PC-3 (cell line): ENCODE data around the gene CD300LG. TPM values are rescaled to one million over a fixed set of nuclear protein-coding genes. Genes with fewer than 3 reads are reported as not detected.
"Not testable (repeated sequence)": the region's sequence is repeated elsewhere in the genome, so short reads cannot be mapped to it uniquely, and the experiment has no call there.

ENCODE experiments used
- ATAC-seq: fragments of 200-7000 bp; cut with Tn5 transposase; 2 replicates; pipeline ENCODE4 v1.9.1; 2020; ENCODE audit warnings: mild to moderate bottlenecking, moderate library complexity
- BruUV-seq: library from RNA; stranded (reverse); fragments of 400-500 nt; replicated peaks from 2 replicates; lab custom pipeline; 2021; lab: Mats Ljungman, UMichigan
- CTCF ChIA-PET: fragments of 300-600 bp; sonication (Branson Sonifier 250); formaldehyde crosslinking; loops from one replicate; lab custom pipeline; 2022; ENCODE audit warnings: antibody characterized with exemption; lab: Charles Lee
- POLR2A ChIA-PET: fragments of 300-600 bp; sonication (Branson Sonifier 250); formaldehyde crosslinking; loops from one replicate; lab custom pipeline; 2022; ENCODE audit warnings: antibody characterized with exemption; ENCODE audit not compliant: unreplicated experiment; lab: Charles Lee
- DNase-seq: peaks from one replicate; pipeline ENCODE4 v3.0.0-alpha.2; 2015
- H2AFZ ChIP-seq: fragments of 300-600 bp; sonication (generic); 2 replicates; pipeline ENCODE4 v1.6.0; 2016; ENCODE audit warnings: antibody characterized with exemption, low read length
- H3F3A ChIP-seq: fragments of 300-600 bp; sonication (generic); one replicate; pipeline ENCODE4 v1.6.0; 2017; ENCODE audit warnings: antibody characterized with exemption, low read length, control low read depth, mild to moderate bottlenecking; ENCODE audit not compliant: unreplicated experiment
- H3K27ac ChIP-seq: fragments of 300-600 bp; sonication (generic); 2 replicates; pipeline ENCODE4 v1.5.1; 2016; ENCODE audit warnings: mild to moderate bottlenecking, low read length
- H3K27me3 ChIP-seq: fragments of 300-600 bp; sonication (generic); 2 replicates; pipeline ENCODE4 v1.6.1; 2016; ENCODE audit warnings: low read length, mixed read lengths
- H3K36me3 ChIP-seq: fragments of 300-600 bp; sonication (generic); 2 replicates; pipeline ENCODE4 v1.6.1; 2016; ENCODE audit warnings: low read depth, mixed run types, low read length, mixed read lengths
- H3K4me1 ChIP-seq: fragments of 300-600 bp; sonication (generic); 2 replicates; pipeline ENCODE4 v1.5.1; 2016; ENCODE audit warnings: low read length; ENCODE audit not compliant: insufficient read depth
- H3K4me2 ChIP-seq: fragments of 300-600 bp; sonication (generic); 2 replicates; pipeline ENCODE4 v1.6.0; 2016; ENCODE audit warnings: low read length
- H3K4me3 ChIP-seq: fragments of 300-600 bp; sonication (generic); 2 replicates; pipeline ENCODE4 v1.5.1; 2016; ENCODE audit warnings: mild to moderate bottlenecking, low read length, mixed read lengths
- H3K79me2 ChIP-seq: fragments of 300-600 bp; sonication (generic); 2 replicates; pipeline ENCODE4 v1.6.1; 2017; ENCODE audit warnings: low read length, mixed read lengths
- H3K9ac ChIP-seq: fragments of 300-600 bp; sonication (generic); 2 replicates; pipeline ENCODE4 v1.6.0; 2016; ENCODE audit warnings: mild to moderate bottlenecking, low read length
- H3K9me2 ChIP-seq: fragments of 300-600 bp; sonication (generic); replicated peaks from 2 replicates; pipeline ENCODE4 v1.6.1; 2016; ENCODE audit warnings: mixed run types, low read length, mixed read lengths
- H3K9me3 ChIP-seq: fragments of 300-600 bp; sonication (generic); 2 replicates; pipeline ENCODE4 v1.6.1; 2016; ENCODE audit warnings: low read length, mixed read lengths
- H4K20me1 ChIP-seq: fragments of 300-600 bp; sonication (generic); 2 replicates; pipeline ENCODE4 v1.6.1; 2016; ENCODE audit warnings: low read length, mixed read lengths
- EZH2 ChIP-seq: fragments of 300-600 bp; sonication (generic); IDR thresholded peaks from one replicate; pipeline ENCODE4 v1.6.1; 2017; ENCODE audit warnings: antibody characterized with exemption, mild to moderate bottlenecking, low read length; ENCODE audit not compliant: unreplicated experiment
- EZH2phosphoT487 ChIP-seq: fragments of 300-600 bp; sonication (generic); IDR thresholded peaks from 2 replicates; pipeline ENCODE4 v1.6.1; 2018; ENCODE audit warnings: mild to moderate bottlenecking, antibody characterized with exemption, low read length, borderline replicate concordance
- intact Hi-C: fragments of 100-400 bp; cut with micrococcal nuclease; formaldehyde crosslinking; loops from 2 replicates; pipeline ENCODE4 v1.9.0; 2023
- total RNA-seq: library from RNA; depleted of rRNA; stranded (reverse); fragments of >200 nt; gene quantifications from 2 replicates; pipeline ENCODE4 v1.2.3, GENCODE V29; 2014
- TF ChIP-seq, protein P1 (sequence below): fragments of 300-600 bp; sonication (generic); conservative IDR thresholded peaks from 2 replicates; pipeline ENCODE4 v1.5.1; 2017; ENCODE audit warnings: antibody characterized with exemption, low read depth, mild to moderate bottlenecking, low read length

Gene CD300LG
- total RNA-seq, 1 experiment from 2014 or later, result not detected

DNA sequence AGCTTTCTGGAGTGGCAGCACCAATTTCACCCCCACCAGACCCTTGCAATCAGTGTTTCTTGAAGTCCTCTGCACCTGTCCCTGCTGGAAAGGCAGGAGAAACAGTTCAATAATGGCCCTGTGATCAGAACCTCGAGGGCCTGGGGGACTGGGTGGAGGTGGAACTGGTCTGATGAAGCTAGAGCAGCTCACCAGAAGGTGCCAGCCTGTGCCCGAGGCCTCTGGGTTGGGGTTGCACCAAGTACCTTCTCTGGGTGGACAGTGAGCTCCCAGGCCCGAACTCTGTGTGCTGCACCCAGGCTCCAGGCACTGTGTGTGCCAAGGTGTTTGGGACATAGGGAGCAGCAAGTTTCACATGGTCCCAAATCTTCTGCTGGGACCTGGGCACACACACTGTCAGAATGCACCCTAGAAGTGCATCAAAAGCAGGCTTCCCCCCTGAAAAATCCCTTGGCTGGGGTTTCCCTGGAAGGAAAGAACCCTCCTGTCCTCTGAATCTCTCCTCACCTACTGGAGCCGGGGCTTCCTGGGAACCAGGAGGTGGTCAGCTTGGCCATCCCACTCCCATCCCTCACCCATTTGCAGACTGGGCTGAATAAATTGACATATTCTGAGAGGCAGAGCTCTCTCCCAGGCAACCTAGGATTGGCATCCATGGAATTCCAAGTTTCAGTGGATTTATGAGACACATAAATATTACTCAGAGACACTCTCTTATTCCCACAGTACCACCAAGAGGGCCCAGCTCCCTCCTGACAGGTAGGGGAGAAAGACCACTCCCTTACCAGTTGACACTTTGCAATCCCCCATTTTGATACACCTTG lies 17.4 kb downstream of the CD300LG start:
- POLR2A ChIA-PET, result no interaction called here
- no TSS peak for BruUV-seq
- DNase-seq, result no peak
- CTCF ChIA-PET, result no interaction called here
- H3F3A ChIP-seq, result no peaks in the 10 kb centered on the region
- no peak overlapping the region for H3K4me2 ChIP-seq
- intact Hi-C loops, result no loop called here
- TF ChIP-seq EZH2phosphoT487 (no peak), EZH2 (no peak)
- TF ChIP-seq, protein P1, sequence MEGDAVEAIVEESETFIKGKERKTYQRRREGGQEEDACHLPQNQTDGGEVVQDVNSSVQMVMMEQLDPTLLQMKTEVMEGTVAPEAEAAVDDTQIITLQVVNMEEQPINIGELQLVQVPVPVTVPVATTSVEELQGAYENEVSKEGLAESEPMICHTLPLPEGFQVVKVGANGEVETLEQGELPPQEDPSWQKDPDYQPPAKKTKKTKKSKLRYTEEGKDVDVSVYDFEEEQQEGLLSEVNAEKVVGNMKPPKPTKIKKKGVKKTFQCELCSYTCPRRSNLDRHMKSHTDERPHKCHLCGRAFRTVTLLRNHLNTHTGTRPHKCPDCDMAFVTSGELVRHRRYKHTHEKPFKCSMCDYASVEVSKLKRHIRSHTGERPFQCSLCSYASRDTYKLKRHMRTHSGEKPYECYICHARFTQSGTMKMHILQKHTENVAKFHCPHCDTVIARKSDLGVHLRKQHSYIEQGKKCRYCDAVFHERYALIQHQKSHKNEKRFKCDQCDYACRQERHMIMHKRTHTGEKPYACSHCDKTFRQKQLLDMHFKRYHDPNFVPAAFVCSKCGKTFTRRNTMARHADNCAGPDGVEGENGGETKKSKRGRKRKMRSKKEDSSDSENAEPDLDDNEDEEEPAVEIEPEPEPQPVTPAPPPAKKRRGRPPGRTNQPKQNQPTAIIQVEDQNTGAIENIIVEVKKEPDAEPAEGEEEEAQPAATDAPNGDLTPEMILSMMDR, result no peak
- H4K20me1 ChIP-seq, result no peaks in the 10 kb centered on the region
- peaks cover 55% of the 10 kb centered on the region for H3K27me3 ChIP-seq
- no peak overlapping the region for H3K9ac ChIP-seq
- no peak for ATAC-seq
- H3K79me2 ChIP-seq, result no peaks in the 10 kb centered on the region
- H3K9me2 ChIP-seq, result no peaks in the 10 kb centered on the region
- no peak overlapping the region for H3K4me3 ChIP-seq
- no peak overlapping the region for H3K27ac ChIP-seq
- no peak overlapping the region for H2AFZ ChIP-seq
- H3K9me3 ChIP-seq, result no peaks in the 10 kb centered on the region
- no peaks in the 10 kb centered on the region for H3K36me3 ChIP-seq
- no peaks in the 10 kb centered on the region for H3K4me1 ChIP-seq

DNA sequence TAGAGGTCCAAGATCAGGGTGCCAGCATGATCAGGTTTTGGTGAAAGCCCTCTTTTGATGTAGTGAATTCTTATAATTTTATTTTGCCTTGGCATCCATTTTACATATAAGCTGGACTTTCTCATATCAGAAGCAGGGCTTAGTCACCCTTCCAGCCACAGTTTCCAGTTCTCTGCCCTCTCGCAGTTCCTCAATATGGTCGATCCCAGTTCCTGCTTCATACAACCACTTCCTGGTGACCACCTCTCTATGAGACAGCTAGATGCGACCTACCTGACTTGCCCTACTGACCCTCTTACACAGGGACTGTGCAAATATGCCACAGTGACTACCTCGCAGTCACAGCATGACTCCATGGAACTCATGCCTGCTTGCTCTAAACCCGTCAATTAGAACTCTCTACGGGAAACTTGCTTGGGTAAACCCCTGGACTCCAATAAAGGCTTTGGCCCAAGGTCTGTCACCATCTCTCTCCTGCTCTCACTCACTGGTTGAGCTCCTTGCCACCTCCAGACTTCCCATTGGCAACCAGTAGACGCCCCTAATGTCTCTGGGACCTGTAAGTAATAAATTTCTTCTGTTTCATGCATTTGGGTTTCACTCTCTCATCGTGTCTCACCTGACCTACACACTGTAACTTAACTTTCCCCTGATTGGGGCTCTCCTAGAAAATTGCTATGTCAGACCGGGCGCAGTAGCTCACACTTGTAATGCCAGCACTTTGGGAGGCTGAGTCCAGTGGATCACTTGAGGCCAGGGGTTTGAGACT lies 21.4 kb downstream of the CD300LG start:
- intact Hi-C loops, result no loop called here
- Histone ChIP-seq H3K27me3 (peaks cover 56% of the 10 kb centered on the region), H3K79me2 (no peaks in the 10 kb centered on the region), H3F3A (no peaks in the 10 kb centered on the region), H2AFZ (no peak overlapping the region), H4K20me1 (no peaks in the 10 kb centered on the region), H3K4me3 (no peak overlapping the region), H3K9me3 (no peaks in the 10 kb centered on the region), H3K36me3 (no peaks in the 10 kb centered on the region), H3K9me2 (no peaks in the 10 kb centered on the region), H3K4me2 (no peak overlapping the region), H3K9ac (no peak overlapping the region), H3K27ac (no peak overlapping the region), H3K4me1 (no peaks in the 10 kb centered on the region)
- ATAC-seq (no peak), DNase-seq (no peak)
- ChIA-PET CTCF (no interaction called here), POLR2A (no interaction called here)
- BruUV-seq, result no TSS peak
- TF ChIP-seq EZH2phosphoT487 (no peak), EZH2 (no peak)
- TF ChIP-seq, protein P1, result no peak

DNA sequence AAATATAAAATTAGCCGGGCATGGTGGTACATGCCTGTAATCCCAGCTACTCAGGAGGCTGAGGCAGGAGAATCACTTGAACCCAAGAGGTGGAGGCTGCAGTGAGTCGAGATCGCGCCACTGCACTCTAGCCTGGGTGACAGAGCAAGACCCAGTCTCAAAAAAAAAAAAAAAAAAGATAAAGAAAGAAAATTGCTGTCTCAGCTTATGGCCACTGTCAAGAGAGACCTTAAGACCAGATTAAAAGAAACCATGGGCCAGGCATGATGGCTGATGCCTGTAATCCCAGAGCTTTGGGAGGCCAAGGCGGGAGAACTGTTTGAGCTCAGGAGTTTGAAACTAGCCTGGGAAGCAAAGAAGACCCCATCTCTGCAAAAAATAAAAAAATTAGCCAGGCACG lies 22.1 kb downstream of the CD300LG start:
- H3K36me3 ChIP-seq, CTCF ChIA-PET, H4K20me1 ChIP-seq, H3K27ac ChIP-seq, H2AFZ ChIP-seq, H3K4me3 ChIP-seq, H3K9me2 ChIP-seq, H3K79me2 ChIP-seq, H3F3A ChIP-seq, H3K4me2 ChIP-seq, ATAC-seq, H3K9ac ChIP-seq, H3K4me1 ChIP-seq, H3K9me3 ChIP-seq, intact Hi-C loops, DNase-seq, POLR2A ChIA-PET, BruUV-seq: not testable (repeated sequence)
- peaks cover 50% of the 10 kb centered on the region for H3K27me3 ChIP-seq
